ENCODE measurements around the gene MACROH2A1.

MACROH2A1 gene

DNA sequence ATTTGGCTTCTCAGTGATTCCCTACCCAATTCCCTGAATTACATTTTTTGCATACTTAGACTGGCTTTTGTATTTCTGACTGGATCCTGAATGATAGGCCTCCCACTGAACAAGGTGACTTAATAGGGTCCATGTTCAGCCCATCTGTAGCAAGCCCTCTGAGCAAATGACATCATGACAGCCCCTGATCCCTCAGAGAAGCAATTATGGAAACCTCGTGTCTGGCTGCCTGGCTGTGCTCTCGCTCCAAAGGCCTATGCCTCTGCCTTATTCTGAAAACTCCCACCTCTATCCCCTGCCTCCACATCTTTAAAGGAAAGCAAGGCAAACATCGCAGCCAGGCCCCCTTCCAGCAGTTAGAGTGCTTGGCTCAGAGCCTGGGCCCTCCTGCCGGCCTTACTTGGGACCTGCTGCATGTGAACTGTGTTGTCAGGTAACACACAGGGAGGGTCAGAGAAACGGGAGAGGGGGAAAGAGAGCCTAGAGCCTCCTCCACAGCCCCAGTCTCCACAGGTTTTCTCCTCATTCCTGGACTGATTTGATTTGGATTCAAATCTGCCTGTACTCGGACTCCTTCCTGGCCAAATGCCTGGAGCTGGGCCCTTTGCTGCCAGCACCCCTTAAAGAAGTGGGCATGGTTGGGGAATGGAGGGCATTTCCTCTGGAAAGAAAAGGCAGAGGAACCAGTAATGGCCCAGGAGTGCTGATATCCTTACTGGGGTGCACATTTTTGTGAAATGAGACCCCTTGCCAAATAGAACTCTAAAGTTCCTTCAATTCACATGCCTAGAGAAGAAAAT lies 44.3 kb upstream of the MACROH2A1 start:
- no peak for TF ChIP-seq YY1 (IDR thresholded peaks at IDR 0.05; ENCODE audit: low read depth)
- no peak for TF ChIP-seq TAF1 (IDR thresholded peaks at IDR 0.05; ENCODE audit: low read depth)
- no peak for TF ChIP-seq ZBTB7A (IDR thresholded peaks at IDR 0.05; ENCODE audit: low read depth)
- TF ChIP-seq, protein P1, sequence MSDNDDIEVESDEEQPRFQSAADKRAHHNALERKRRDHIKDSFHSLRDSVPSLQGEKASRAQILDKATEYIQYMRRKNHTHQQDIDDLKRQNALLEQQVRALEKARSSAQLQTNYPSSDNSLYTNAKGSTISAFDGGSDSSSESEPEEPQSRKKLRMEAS (IDR thresholded peaks at IDR 0.05): no peak
- TF ChIP-seq EP300 (IDR thresholded peaks at IDR 0.05; ENCODE audit: borderline replicate concordance): no peak
- TF ChIP-seq, protein P2, sequence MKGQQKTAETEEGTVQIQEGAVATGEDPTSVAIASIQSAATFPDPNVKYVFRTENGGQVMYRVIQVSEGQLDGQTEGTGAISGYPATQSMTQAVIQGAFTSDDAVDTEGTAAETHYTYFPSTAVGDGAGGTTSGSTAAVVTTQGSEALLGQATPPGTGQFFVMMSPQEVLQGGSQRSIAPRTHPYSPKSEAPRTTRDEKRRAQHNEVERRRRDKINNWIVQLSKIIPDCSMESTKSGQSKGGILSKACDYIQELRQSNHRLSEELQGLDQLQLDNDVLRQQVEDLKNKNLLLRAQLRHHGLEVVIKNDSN (IDR thresholded peaks at IDR 0.05): no peak
- no peak for TF ChIP-seq TCF12 (IDR thresholded peaks at IDR 0.05; ENCODE audit: low read depth)
- no peak for TF ChIP-seq NFIC (IDR thresholded peaks at IDR 0.05)
- TF ChIP-seq TEAD4 (IDR thresholded peaks at IDR 0.05): no peak
- no peak for TF ChIP-seq CEBPB (IDR thresholded peaks at IDR 0.05)
- no peak for TF ChIP-seq CREB1 (IDR thresholded peaks at IDR 0.05; ENCODE audit: low read depth)
- TF ChIP-seq, protein P3, sequence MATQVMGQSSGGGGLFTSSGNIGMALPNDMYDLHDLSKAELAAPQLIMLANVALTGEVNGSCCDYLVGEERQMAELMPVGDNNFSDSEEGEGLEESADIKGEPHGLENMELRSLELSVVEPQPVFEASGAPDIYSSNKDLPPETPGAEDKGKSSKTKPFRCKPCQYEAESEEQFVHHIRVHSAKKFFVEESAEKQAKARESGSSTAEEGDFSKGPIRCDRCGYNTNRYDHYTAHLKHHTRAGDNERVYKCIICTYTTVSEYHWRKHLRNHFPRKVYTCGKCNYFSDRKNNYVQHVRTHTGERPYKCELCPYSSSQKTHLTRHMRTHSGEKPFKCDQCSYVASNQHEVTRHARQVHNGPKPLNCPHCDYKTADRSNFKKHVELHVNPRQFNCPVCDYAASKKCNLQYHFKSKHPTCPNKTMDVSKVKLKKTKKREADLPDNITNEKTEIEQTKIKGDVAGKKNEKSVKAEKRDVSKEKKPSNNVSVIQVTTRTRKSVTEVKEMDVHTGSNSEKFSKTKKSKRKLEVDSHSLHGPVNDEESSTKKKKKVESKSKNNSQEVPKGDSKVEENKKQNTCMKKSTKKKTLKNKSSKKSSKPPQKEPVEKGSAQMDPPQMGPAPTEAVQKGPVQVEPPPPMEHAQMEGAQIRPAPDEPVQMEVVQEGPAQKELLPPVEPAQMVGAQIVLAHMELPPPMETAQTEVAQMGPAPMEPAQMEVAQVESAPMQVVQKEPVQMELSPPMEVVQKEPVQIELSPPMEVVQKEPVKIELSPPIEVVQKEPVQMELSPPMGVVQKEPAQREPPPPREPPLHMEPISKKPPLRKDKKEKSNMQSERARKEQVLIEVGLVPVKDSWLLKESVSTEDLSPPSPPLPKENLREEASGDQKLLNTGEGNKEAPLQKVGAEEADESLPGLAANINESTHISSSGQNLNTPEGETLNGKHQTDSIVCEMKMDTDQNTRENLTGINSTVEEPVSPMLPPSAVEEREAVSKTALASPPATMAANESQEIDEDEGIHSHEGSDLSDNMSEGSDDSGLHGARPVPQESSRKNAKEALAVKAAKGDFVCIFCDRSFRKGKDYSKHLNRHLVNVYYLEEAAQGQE (IDR thresholded peaks at IDR 0.05; ENCODE audit: low read depth): no peak
- TF ChIP-seq FOXM1 (IDR thresholded peaks at IDR 0.05; ENCODE audit: borderline replicate concordance, low read depth): no peak
- TF ChIP-seq EGR1 (IDR thresholded peaks at IDR 0.05): no peak
- TF ChIP-seq RAD21 (IDR thresholded peaks at IDR 0.05; ENCODE audit: low read depth): no peak

DNA sequence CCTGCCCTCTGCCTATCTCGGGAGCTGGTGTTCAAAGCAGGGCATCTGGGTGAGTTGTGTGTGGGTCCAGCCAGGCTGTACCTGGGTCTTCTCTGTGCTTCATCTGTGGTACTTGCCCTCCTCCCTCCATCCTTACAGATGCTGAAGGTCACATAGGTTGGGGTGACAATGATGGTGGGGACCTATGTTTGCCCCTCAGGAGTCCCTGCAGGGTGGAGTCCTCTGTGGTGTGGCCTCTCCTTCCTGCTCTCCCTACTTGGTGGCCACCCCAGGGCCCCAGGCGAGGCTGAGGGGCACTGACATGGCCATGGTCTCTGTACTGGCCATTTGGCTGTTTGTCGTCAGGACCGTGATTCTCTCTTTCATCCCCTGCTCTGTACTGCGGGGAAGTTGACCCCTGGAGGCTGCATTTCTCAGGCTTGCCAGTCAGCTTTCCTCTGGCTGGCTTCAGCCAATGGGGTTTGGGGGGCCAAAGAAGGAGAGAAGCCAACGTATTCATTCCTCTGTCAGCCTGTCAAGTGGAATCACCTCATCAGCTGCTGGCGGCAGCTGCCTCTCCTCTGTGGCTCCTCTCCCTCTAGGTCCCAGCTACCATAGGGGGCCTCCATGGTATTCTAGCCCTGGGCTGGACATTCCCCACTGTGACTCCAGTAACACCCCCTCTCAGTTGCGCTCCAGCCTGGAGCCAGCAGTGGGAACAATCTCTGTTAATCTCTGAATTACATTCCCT lies 43.6 kb upstream of the MACROH2A1 start:
- TF ChIP-seq TEAD4 (IDR thresholded peaks at IDR 0.05): no peak
- TF ChIP-seq, protein P2 (IDR thresholded peaks at IDR 0.05): no peak
- no peak for TF ChIP-seq TAF1 (IDR thresholded peaks at IDR 0.05; ENCODE audit: low read depth)
- TF ChIP-seq, protein P3 (IDR thresholded peaks at IDR 0.05; ENCODE audit: low read depth): no peak
- no peak for TF ChIP-seq RAD21 (IDR thresholded peaks at IDR 0.05; ENCODE audit: low read depth)
- no peak for TF ChIP-seq FOXM1 (IDR thresholded peaks at IDR 0.05; ENCODE audit: borderline replicate concordance, low read depth)
- no peak for TF ChIP-seq NFIC (IDR thresholded peaks at IDR 0.05)
- TF ChIP-seq TCF12 (IDR thresholded peaks at IDR 0.05; ENCODE audit: low read depth): no peak
- no peak for TF ChIP-seq ZBTB7A (IDR thresholded peaks at IDR 0.05; ENCODE audit: low read depth)
- no peak for TF ChIP-seq CREB1 (IDR thresholded peaks at IDR 0.05; ENCODE audit: low read depth)
- no peak for TF ChIP-seq YY1 (IDR thresholded peaks at IDR 0.05; ENCODE audit: low read depth)
- no peak for TF ChIP-seq EGR1 (IDR thresholded peaks at IDR 0.05)
- TF ChIP-seq, protein P1 (IDR thresholded peaks at IDR 0.05): no peak
- TF ChIP-seq CEBPB (IDR thresholded peaks at IDR 0.05): no peak
- TF ChIP-seq EP300 (IDR thresholded peaks at IDR 0.05; ENCODE audit: borderline replicate concordance): no peak

DNA sequence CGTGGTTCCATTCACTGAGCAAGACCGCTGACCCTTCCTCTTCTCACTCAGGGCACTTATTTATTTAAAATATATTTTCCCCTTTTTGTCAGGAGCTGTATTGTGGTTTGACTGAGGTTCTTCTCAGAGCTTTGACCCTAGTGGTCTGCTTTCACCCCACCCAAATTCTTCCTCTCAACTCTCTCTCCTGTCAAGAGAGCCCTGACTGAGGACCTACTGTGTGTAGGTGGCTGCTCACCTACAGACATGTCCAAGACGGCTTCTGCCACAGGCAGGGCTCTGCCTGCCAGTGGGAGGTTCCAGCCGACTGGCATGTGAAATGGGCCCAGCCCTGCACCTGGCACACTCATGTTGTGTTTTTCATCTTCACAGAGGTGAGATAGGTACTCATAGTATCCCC lies 42.9 kb upstream of the MACROH2A1 start:
- no peak for TF ChIP-seq TEAD4 (IDR thresholded peaks at IDR 0.05)

DNA sequence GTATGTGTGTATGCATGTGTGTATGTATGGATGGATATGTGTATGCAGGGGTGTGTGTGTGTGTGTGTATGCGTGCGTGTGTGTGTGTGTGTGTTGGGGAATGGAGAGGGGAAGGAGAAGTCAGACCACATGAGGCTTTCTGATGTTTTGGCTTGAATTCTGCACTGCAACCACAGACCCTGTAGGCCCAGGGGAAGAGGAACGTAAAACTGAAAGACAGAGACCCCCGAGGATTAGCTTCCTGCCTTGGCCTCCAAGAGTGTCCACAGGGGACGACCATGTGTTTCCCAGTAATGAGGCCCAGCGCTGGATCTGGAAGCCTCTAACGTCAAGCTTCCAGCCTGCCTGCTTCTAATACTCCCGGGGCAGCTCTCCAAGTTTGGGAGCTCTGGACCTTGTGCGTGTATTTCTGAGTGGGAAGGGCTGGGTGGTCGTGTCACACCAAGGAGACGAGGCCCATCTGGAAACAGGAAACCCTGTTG lies 42.4 kb upstream of the MACROH2A1 start:
- TF ChIP-seq CREB1 (IDR thresholded peaks at IDR 0.05; ENCODE audit: low read depth) (no peak), TCF12 (IDR thresholded peaks at IDR 0.05; ENCODE audit: low read depth) (no peak), TEAD4 (IDR thresholded peaks at IDR 0.05) (no peak), CEBPB (IDR thresholded peaks at IDR 0.05) (no peak), EP300 (IDR thresholded peaks at IDR 0.05; ENCODE audit: borderline replicate concordance) (no peak)
- TF ChIP-seq, protein P1 (IDR thresholded peaks at IDR 0.05): no peak
- TF ChIP-seq, protein P2 (IDR thresholded peaks at IDR 0.05): no peak
- TF ChIP-seq, protein P3 (IDR thresholded peaks at IDR 0.05; ENCODE audit: low read depth): no peak

Measured in Ishikawa (cell line).